CD4-positive, alpha-beta memory T cell (primary cell): ENCODE measurements around the gene BRAF. TPM values are rescaled to one million over a fixed set of nuclear protein-coding genes. Genes with fewer than 3 reads are reported as not detected.
"Not testable (repeated sequence)": the region's sequence is repeated elsewhere in the genome, so short reads cannot be mapped to it uniquely, and the experiment has no call there.

Source experiments
- CTCF ChIA-PET: fragments of 350-600 bp; sonication (Branson Sonifier 250); formaldehyde crosslinking; loops from one replicate; lab custom pipeline; 2021; ENCODE audit warnings: inconsistent platforms; ENCODE audit not compliant: partially characterized antibody; lab: Charles Lee
- POLR2A ChIA-PET: fragments of 350-600 bp; sonication (Branson Sonifier 250); formaldehyde crosslinking; loops from one replicate; lab custom pipeline; 2021; ENCODE audit not compliant: partially characterized antibody; lab: Charles Lee
- DNase-seq, 5 donors: peaks; one replicate each; pipeline versions ENCODE4 v3.0.0 to v3.0.0-alpha.2; 2020 to 2022; ENCODE audit warnings: mixed read lengths in 1 of 5
- H3K27ac ChIP-seq: one replicate; pipeline ENCODE4 v1.7.0; 2013; ENCODE audit warnings: low read depth, low read length
- H3K27me3 ChIP-seq: 2 replicates; pipeline ENCODE4 v1.7.0; 2013; ENCODE audit warnings: mild to moderate bottlenecking, low read length, moderate library complexity; ENCODE audit not compliant: insufficient read depth
- H3K36me3 ChIP-seq: 2 replicates; pipeline ENCODE4 v1.7.0; 2013; ENCODE audit warnings: mild to moderate bottlenecking, low read length, moderate library complexity; ENCODE audit not compliant: insufficient read depth
- H3K4me1 ChIP-seq: 2 replicates; pipeline ENCODE4 v1.7.0; 2013; ENCODE audit warnings: mild to moderate bottlenecking, low read length, moderate library complexity; ENCODE audit not compliant: insufficient read depth
- H3K4me3 ChIP-seq, 2 donors: one replicate each; pipeline ENCODE4 v1.7.0; 2013; ENCODE audit warnings: low read length in 2 of 2, mild to moderate bottlenecking in 1 of 2
- H3K9me3 ChIP-seq, 2 donors: one replicate each; pipeline ENCODE4 v1.7.0; 2013; ENCODE audit warnings: low read length in 2 of 2, control low read depth in 1 of 2; ENCODE audit not compliant: control insufficient read depth in 1 of 2
- H3K27ac Mint-ChIP-seq, 7 donors: one replicate each; pipeline ENCODE4 v1.8.0; 2020 to 2021; ENCODE audit warnings: mixed read lengths in 7 of 7, mild to moderate bottlenecking in 6 of 7, inconsistent platforms in 3 of 7, moderate library complexity in 3 of 7
- H3K27me3 Mint-ChIP-seq, 2 donors: one replicate each; pipeline ENCODE4 v1.8.0; 2020 to 2021; ENCODE audit warnings: mixed read lengths in 2 of 2
- H3K36me3 Mint-ChIP-seq, 2 donors: one replicate each; pipeline ENCODE4 v1.8.0; 2020 to 2021; ENCODE audit warnings: mixed read lengths in 2 of 2, inconsistent platforms in 1 of 2, mild to moderate bottlenecking in 1 of 2
- H3K4me1 Mint-ChIP-seq, 4 donors: one replicate each; pipeline ENCODE4 v1.8.0; 2020 to 2021; ENCODE audit warnings: mixed read lengths in 4 of 4, mild to moderate bottlenecking in 1 of 4
- H3K4me3 Mint-ChIP-seq, 8 donors: one replicate each; pipeline ENCODE4 v1.8.0; 2020 to 2021; ENCODE audit warnings: mixed read lengths in 8 of 8, mild to moderate bottlenecking in 7 of 8, moderate library complexity in 6 of 8, inconsistent platforms in 3 of 8
- H3K9me3 Mint-ChIP-seq, 8 donors: one replicate each; pipeline ENCODE4 v1.8.0; 2020 to 2021; ENCODE audit warnings: mixed read lengths in 8 of 8, mild to moderate bottlenecking in 5 of 8, inconsistent platforms in 3 of 8, moderate library complexity in 1 of 8
- intact Hi-C: fragments of 100-400 bp; cut with micrococcal nuclease; formaldehyde crosslinking; loops from one replicate; pipeline ENCODE4 v1.15.1; 2023
- polyA plus RNA-seq, 2 donors: library from polyadenylated mRNA; unstranded; fragments of 300-500 nt; fragmentation: Illumina TruSeq; gene quantifications; one replicate each; pipeline ENCODE4 v1.2.3, GENCODE V29; 2021
- total RNA-seq, 2 experiments: library from RNA; stranded (reverse); gene quantifications; one replicate each; pipeline ENCODE4 v1.2.3, GENCODE V29; 2021

BRAF gene
- total and polyA plus RNA-seq, 4 experiments from 2014 or later, result 10.0 to 52.5 (median 28.8) TPM

GRCh38 chr7:140945940-140946339 is 21.2 kb upstream of the BRAF start:
- no peak overlapping the region for H3K27ac Mint-ChIP-seq
- H3K4me3 Mint-ChIP-seq, result no peak overlapping the region
- no peak overlapping the region for H3K27ac ChIP-seq
- CTCF ChIA-PET, result no interaction called here
- H3K36me3 ChIP-seq, result no peaks in the 10 kb centered on the region
- no peaks in the 10 kb centered on the region for H3K27me3 ChIP-seq
- peaks cover 7 to 8% of the 10 kb centered on the region in 2 donors for H3K27me3 Mint-ChIP-seq
- intact Hi-C loops, result no loop called here
- POLR2A ChIA-PET, result no interaction called here
- no peaks in the 10 kb centered on the region for H3K36me3 Mint-ChIP-seq
- H3K9me3 ChIP-seq, result no peaks in the 10 kb centered on the region
- no peak for DNase-seq
- no peak overlapping the region for H3K4me3 ChIP-seq
- no peaks in the 10 kb centered on the region for H3K9me3 Mint-ChIP-seq
- no peaks in the 10 kb centered on the region for H3K4me1 Mint-ChIP-seq
- no peaks in the 10 kb centered on the region for H3K4me1 ChIP-seq

GRCh38 chr7:140942242-140942641 is 17.5 kb upstream of the BRAF start:
- H3K27ac Mint-ChIP-seq, H3K4me3 ChIP-seq, H3K36me3 Mint-ChIP-seq, H3K9me3 ChIP-seq, intact Hi-C loops, POLR2A ChIA-PET, H3K4me1 Mint-ChIP-seq, H3K27me3 ChIP-seq, H3K36me3 ChIP-seq, H3K27me3 Mint-ChIP-seq, H3K4me3 Mint-ChIP-seq, H3K27ac ChIP-seq, H3K9me3 Mint-ChIP-seq, CTCF ChIA-PET, DNase-seq, H3K4me1 ChIP-seq: not testable (repeated sequence)

GRCh38 chr7:140940898-140941297 is 16.2 kb upstream of the BRAF start:
- H3K4me3 ChIP-seq, result no peak overlapping the region
- CTCF ChIA-PET, result no interaction called here
- Mint-ChIP-seq H3K27me3 (peaks cover 3 to 9% of the 10 kb centered on the region in 2 donors), H3K9me3 (no peaks in the 10 kb centered on the region), H3K27ac (no peak overlapping the region), H3K36me3 (no peaks in the 10 kb centered on the region), H3K4me1 (no peaks in the 10 kb centered on the region), H3K4me3 (no peak overlapping the region)
- no peaks in the 10 kb centered on the region for H3K36me3 ChIP-seq
- no peak overlapping the region for H3K27ac ChIP-seq
- no peaks in the 10 kb centered on the region for H3K4me1 ChIP-seq
- intact Hi-C loops, result no loop called here
- no peak for DNase-seq
- POLR2A ChIA-PET, result no interaction called here
- H3K9me3 ChIP-seq, result no peaks in the 10 kb centered on the region
- no peaks in the 10 kb centered on the region for H3K27me3 ChIP-seq

DNA sequence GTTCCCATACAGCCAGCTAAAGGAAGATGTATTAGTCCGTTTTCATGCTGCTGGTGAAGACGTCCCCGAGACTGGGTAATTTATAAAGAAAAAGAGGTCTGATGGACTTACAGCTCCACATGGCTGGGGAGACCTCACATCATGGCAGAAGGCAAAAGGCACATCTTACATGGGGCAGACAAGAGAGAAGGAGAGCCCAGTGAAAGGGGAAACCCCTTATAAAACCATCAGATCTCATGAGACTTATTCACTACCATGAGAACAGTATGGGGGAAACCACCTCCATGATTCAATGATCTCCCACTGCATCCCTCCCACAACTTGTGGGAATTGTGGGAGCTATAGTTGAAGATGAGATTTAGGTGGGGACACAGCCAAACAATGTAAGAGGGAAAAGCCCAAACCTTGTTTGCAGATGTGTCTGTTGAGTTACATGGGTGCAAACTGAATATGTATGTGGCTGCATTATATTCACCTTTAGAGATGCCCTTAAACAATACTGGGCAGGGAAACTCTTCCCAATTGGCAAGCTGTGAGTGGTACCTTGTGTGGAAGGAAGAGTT is 13.1 kb upstream of the BRAF start:
- H3K4me3 Mint-ChIP-seq, result no peak overlapping the region
- DNase-seq, result no peak
- Histone ChIP-seq H3K4me3 (no peak overlapping the region), H3K27ac (no peak overlapping the region), H3K9me3 (no peaks in the 10 kb centered on the region), H3K4me1 (no peaks in the 10 kb centered on the region), H3K27me3 (no peaks in the 10 kb centered on the region), H3K36me3 (no peaks in the 10 kb centered on the region)
- CTCF ChIA-PET, result no interaction called here
- no peaks in the 10 kb centered on the region for H3K9me3 Mint-ChIP-seq
- peak overlapping the region in 1 of 7 donors; percentile 33 for H3K27ac Mint-ChIP-seq
- no peaks in the 10 kb centered on the region for H3K4me1 Mint-ChIP-seq
- H3K36me3 Mint-ChIP-seq, result no peaks in the 10 kb centered on the region
- intact Hi-C loops, result no loop called here
- POLR2A ChIA-PET, result no interaction called here
- peaks cover 5 to 9% of the 10 kb centered on the region in 2 donors for H3K27me3 Mint-ChIP-seq

DNA sequence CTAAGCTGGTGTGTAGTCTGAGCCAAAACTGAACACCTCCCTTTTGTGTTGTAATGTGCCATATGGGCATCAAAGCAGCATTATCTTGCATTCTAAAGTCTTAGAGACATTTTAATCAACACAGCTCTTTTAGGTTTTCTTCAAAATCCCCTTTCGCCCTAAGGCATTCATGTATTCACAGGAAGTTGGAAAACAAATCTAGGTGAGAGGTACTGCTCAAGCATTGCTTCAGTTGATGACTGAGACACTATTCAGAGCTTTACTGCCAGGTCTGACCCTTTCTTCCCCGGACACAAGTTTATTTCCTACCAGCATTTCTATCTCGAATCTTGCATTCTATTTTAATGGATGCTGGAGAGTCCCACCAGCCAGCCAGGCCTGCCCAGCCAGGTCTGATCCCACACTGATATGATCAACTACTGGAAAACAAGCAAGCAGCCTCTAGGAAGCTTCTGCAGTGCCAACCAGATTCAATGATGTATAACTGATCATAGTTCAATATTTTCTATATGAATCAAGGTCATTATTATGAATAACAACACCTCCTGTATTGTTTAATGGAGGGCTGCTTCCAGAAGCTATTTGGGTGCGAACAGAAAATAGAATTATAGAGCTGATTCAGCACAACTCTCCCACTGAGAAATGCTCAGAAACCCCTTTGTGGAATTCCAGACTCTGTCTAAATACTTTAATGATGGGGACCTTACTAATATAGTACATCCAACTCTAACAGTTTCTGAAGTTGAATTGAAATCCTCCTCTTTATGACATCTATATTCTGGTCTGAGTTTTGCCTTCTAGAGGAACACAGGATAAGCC is 4.0 kb upstream of the BRAF start:
- no peaks in the 10 kb centered on the region for H3K9me3 ChIP-seq
- Mint-ChIP-seq H3K36me3 (peaks cover 0 to 6% of the 10 kb centered on the region in 2 donors), H3K27ac (peak overlapping the region in 2 of 7 donors; percentile 44 to 80), H3K27me3 (peaks cover 5 to 8% of the 10 kb centered on the region in 2 donors), H3K4me3 (peak overlapping the region in 2 of 8 donors; percentile 6 to 13), H3K9me3 (peaks cover 0 to 4% (median 0%) of the 10 kb centered on the region in 8 donors), H3K4me1 (peaks cover 3 to 13% (median 6%) of the 10 kb centered on the region in 4 donors)
- no peaks in the 10 kb centered on the region for H3K27me3 ChIP-seq
- H3K36me3 ChIP-seq, result no peaks in the 10 kb centered on the region
- peaks cover 6% of the 10 kb centered on the region for H3K4me1 ChIP-seq
- DNase-seq, result no peak
- ChIA-PET CTCF (interaction anchor here (0.9 to 1.8 kb wide), 2 partner anchors 83 to 84 kb away, joined by 3 to 4 read pairs; no protein-coding TSS in a partner anchor), POLR2A (no interaction called here)
- intact Hi-C loops, result loop anchor here (10.0 kb wide), 2 partner anchors 454 to 606 kb away; partner anchors contain the start of gene MKRN1
- H3K27ac ChIP-seq, result no peak overlapping the region
- no peak overlapping the region for H3K4me3 ChIP-seq

DNA sequence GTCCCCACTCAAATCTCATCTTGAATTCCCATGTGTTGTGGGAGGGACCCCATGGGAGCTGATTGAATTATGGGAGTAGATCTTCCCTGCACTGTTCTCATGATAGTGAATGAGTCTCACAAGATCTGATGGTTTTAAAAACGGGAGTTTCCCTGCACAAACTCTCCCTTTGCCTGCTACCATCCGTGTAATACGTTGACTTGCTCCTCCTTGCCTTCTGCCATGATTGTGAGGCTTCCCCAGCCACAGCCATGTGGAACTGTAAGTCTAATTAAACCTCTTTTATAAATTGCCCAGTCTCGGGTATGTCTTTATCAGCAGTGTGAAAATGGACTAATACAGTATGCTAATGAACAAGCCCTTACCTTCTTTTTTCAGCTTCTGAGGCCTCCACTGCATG is 3.2 kb upstream of the BRAF start:
- H3K36me3 ChIP-seq, H3K4me3 ChIP-seq, H3K27me3 ChIP-seq, H3K9me3 ChIP-seq, H3K27ac ChIP-seq, H3K27me3 Mint-ChIP-seq, H3K9me3 Mint-ChIP-seq, DNase-seq, POLR2A ChIA-PET, H3K36me3 Mint-ChIP-seq: not testable (repeated sequence)
- peak overlapping the region in 4 of 7 donors; percentile 26 to 79 (median 60) for H3K27ac Mint-ChIP-seq
- peaks cover 3 to 13% (median 6%) of the 10 kb centered on the region in 4 donors for H3K4me1 Mint-ChIP-seq
- CTCF ChIA-PET, result interaction anchor here (0.9 to 1.8 kb wide), 2 partner anchors 83 to 85 kb away, joined by 3 to 4 read pairs; no protein-coding TSS in a partner anchor
- H3K4me3 Mint-ChIP-seq, result peak overlapping the region in 2 of 8 donors; percentile 6 to 27
- intact Hi-C loops, result loop anchor here (10.0 kb wide), 2 partner anchors 453 to 607 kb away; partner anchors contain the start of gene MKRN1
- H3K4me1 ChIP-seq, result peaks cover 12% of the 10 kb centered on the region

GRCh38 chr7:140927351-140927750 is 2.6 kb upstream of the BRAF start:
- H3K9me3 ChIP-seq, result no peaks in the 10 kb centered on the region
- no peaks in the 10 kb centered on the region for H3K36me3 ChIP-seq
- no peak overlapping the region for H3K4me3 ChIP-seq
- Mint-ChIP-seq H3K36me3 (peaks cover 0 to 6% of the 10 kb centered on the region in 2 donors), H3K27me3 (peaks cover under 1 to 4% of the 10 kb centered on the region in 2 donors), H3K4me3 (peak overlapping the region in 1 of 8 donors; percentile 18), H3K4me1 (peaks cover 3 to 13% (median 6%) of the 10 kb centered on the region in 4 donors), H3K27ac (peak overlapping the region in 3 of 7 donors; percentile 4 to 99 (median 77)), H3K9me3 (peaks cover 0 to 4% (median 0%) of the 10 kb centered on the region in 8 donors)
- no peak overlapping the region for H3K27ac ChIP-seq
- POLR2A ChIA-PET, result interaction anchor here (1.5 kb wide), 1 partner anchor 87 kb away, joined by 5 read pairs; the partner anchor contains the start of gene MRPS33
- CTCF ChIA-PET, result interaction anchor here (1.4 to 1.8 kb wide), 3 partner anchors 84 to 116 kb away, joined by 4 read pairs; no protein-coding TSS in a partner anchor
- DNase-seq, result no peak
- intact Hi-C loops, result loop anchor here (10.0 kb wide), 2 partner anchors 453 to 607 kb away; partner anchors contain the start of gene MKRN1
- peaks cover 18% of the 10 kb centered on the region for H3K4me1 ChIP-seq
- no peaks in the 10 kb centered on the region for H3K27me3 ChIP-seq
